ENCODE data around the gene ARHGEF7.

ARHGEF7 gene

DNA sequence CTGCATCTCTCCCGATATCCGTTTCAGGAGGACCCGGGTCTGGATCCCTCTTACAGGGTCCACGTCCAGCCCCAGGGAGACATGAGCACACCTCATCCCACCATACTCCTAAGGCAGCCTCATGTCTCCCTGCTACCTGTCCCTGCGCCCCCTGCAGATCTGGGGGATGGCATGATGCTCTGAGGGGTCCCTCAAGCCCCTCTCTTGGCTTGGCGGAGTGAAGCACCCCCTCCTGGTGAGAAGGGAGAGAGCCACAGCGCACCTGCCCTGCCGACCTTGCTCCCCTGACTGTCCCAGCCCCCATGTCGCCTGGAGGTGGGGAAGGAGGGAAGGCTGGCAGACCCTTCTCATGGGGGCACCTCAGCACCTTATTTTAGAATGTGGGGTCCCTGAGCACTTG is 21.5 kb upstream of the ARHGEF7 start:
- no peak overlapping the region for H3K4me2 ChIP-seq (ENCODE audit: low read depth, low read length, poor library complexity, severe bottlenecking)

DNA sequence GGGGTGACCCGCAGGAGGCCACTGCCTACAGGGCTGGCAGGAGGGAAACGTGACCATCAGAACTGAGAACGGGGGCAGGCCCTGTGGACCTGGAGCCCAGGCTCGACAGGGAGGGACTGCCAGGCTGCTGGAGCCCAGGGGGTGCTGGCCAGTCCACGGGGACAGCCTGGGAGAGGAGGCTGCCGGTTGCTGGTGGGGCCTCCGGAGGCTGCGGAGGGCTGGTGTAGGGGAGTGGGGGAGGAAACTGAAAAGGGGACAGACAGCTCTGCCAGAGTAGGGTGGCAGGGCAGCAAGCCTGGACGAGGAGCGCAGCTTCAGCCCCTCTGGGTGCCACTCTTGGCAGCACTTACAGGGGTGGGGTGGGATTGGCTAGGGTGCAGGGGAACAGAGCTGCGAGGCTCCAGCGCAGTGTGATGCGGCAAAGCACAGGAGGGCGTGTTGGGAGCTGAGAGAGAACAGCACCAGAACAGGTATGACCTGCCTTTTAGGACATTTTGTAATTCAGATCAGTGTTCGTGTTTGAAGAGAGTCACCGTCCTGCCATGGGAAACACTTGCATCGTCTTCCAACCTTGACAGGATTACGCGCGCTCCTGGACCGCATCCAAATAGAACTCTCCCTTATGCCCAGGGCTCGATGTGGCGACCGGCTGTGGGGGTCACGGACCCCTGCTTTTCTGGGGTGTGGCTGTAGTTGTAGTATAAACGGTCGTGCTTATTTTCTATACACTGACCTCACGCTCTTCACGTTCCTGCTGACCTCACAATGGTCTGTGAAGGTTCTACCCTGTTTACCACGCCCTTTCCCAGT is 19.9 kb upstream of the ARHGEF7 start:
- Histone ChIP-seq H3K27me3 (ENCODE audit: low read length) (no peaks in the 10 kb centered on the region), H3K9me2 (replicated peaks; ENCODE audit: insufficient read depth, low read length) (no peaks in the 10 kb centered on the region), H3K36me3 (ENCODE audit: low read length) (no peaks in the 10 kb centered on the region), H3K9me3 (ENCODE audit: insufficient read depth, low read length) (no peaks in the 10 kb centered on the region), H4K20me1 (ENCODE audit: low read depth, low read length) (no peaks in the 10 kb centered on the region), H2AFZ (ENCODE audit: low read depth, low read length, severe bottlenecking) (no peak overlapping the region), H3K9ac (ENCODE audit: low read length) (no peak overlapping the region), H3K4me3 (ENCODE audit: insufficient read depth, low read length, poor library complexity, severe bottlenecking) (no peak overlapping the region), H3K79me2 (ENCODE audit: insufficient read depth, low read length) (no peaks in the 10 kb centered on the region), H3F3A (ENCODE audit: insufficient read depth) (no peaks in the 10 kb centered on the region), H3K4me2 (ENCODE audit: low read depth, low read length, poor library complexity, severe bottlenecking) (no peak overlapping the region), H3K27ac (ENCODE audit: low read depth, low read length) (no peak overlapping the region)
- TF ChIP-seq, protein P1, sequence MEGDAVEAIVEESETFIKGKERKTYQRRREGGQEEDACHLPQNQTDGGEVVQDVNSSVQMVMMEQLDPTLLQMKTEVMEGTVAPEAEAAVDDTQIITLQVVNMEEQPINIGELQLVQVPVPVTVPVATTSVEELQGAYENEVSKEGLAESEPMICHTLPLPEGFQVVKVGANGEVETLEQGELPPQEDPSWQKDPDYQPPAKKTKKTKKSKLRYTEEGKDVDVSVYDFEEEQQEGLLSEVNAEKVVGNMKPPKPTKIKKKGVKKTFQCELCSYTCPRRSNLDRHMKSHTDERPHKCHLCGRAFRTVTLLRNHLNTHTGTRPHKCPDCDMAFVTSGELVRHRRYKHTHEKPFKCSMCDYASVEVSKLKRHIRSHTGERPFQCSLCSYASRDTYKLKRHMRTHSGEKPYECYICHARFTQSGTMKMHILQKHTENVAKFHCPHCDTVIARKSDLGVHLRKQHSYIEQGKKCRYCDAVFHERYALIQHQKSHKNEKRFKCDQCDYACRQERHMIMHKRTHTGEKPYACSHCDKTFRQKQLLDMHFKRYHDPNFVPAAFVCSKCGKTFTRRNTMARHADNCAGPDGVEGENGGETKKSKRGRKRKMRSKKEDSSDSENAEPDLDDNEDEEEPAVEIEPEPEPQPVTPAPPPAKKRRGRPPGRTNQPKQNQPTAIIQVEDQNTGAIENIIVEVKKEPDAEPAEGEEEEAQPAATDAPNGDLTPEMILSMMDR (IDR thresholded peaks at IDR 0.05; ENCODE audit: insufficient read depth, low read length, poor library complexity, severe bottlenecking) = no peak
- TF ChIP-seq EZH2phosphoT487 (conservative IDR thresholded peaks at IDR 0.05; ENCODE audit: low read length) = no peak

More for the DNA sequence above, 21.5 kb upstream of the ARHGEF7 start:
- Histone ChIP-seq H4K20me1 (ENCODE audit: low read depth, low read length) (no peaks in the 10 kb centered on the region), H3F3A (ENCODE audit: insufficient read depth) (no peaks in the 10 kb centered on the region), H3K9me2 (replicated peaks; ENCODE audit: insufficient read depth, low read length) (no peaks in the 10 kb centered on the region), H3K4me3 (ENCODE audit: insufficient read depth, low read length, poor library complexity, severe bottlenecking) (no peak overlapping the region), H3K27me3 (ENCODE audit: low read length) (no peaks in the 10 kb centered on the region), H3K27ac (ENCODE audit: low read depth, low read length) (no peak overlapping the region), H2AFZ (ENCODE audit: low read depth, low read length, severe bottlenecking) (no peak overlapping the region), H3K79me2 (ENCODE audit: insufficient read depth, low read length) (no peaks in the 10 kb centered on the region), H3K9ac (ENCODE audit: low read length) (no peak overlapping the region), H3K9me3 (ENCODE audit: insufficient read depth, low read length) (no peaks in the 10 kb centered on the region), H3K36me3 (ENCODE audit: low read length) (no peaks in the 10 kb centered on the region)
- no peak for TF ChIP-seq EZH2phosphoT487 (conservative IDR thresholded peaks at IDR 0.05; ENCODE audit: low read length)
- TF ChIP-seq, protein P1 (IDR thresholded peaks at IDR 0.05; ENCODE audit: insufficient read depth, low read length, poor library complexity, severe bottlenecking) = no peak

DNA sequence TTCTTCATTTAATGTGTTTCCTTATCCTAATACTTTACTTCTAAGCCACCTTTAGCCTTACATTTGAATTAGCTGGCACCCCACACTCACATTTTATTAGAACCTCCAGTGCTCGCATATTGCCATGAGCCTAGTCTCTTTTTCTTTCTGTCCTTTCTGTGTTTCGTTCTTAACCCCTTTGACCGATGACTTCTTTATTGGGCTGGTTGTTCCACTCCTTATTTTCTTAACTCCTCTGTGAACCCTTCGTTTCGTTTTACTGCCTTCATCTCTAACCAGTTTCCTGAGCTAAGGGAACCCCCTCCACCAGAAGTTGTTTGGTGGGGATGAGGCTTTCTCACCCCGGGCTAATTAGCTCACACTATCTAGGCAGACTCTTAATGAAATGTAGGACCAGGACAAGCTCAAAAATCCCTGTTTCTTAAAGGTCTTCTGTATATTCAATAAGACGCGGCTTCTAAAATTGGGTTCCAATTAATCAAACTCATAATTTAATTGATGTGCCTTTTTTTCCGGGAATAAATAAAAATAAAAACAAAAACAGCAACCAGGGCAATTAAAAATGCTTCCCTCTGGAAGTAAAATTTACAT is 19.1 kb upstream of the ARHGEF7 start:
- H3K4me2 ChIP-seq (ENCODE audit: low read depth, low read length, poor library complexity, severe bottlenecking) = no peak overlapping the region
- H4K20me1 ChIP-seq (ENCODE audit: low read depth, low read length) = no peaks in the 10 kb centered on the region
- no peaks in the 10 kb centered on the region for H3K27me3 ChIP-seq (ENCODE audit: low read length)
- no peak overlapping the region for H2AFZ ChIP-seq (ENCODE audit: low read depth, low read length, severe bottlenecking)
- TF ChIP-seq, protein P1 (IDR thresholded peaks at IDR 0.05; ENCODE audit: insufficient read depth, low read length, poor library complexity, severe bottlenecking) = no peak
- TF ChIP-seq EZH2phosphoT487 (conservative IDR thresholded peaks at IDR 0.05; ENCODE audit: low read length) = no peak
- no peak overlapping the region for H3K9ac ChIP-seq (ENCODE audit: low read length)
- no peaks in the 10 kb centered on the region for H3K9me2 ChIP-seq (replicated peaks; ENCODE audit: insufficient read depth, low read length)
- no peak overlapping the region for H3K27ac ChIP-seq (ENCODE audit: low read depth, low read length)
- no peaks in the 10 kb centered on the region for H3K36me3 ChIP-seq (ENCODE audit: low read length)
- no peak overlapping the region for H3K4me3 ChIP-seq (ENCODE audit: insufficient read depth, low read length, poor library complexity, severe bottlenecking)
- H3K79me2 ChIP-seq (ENCODE audit: insufficient read depth, low read length) = no peaks in the 10 kb centered on the region
- H3F3A ChIP-seq (ENCODE audit: insufficient read depth) = no peaks in the 10 kb centered on the region
- H3K9me3 ChIP-seq (ENCODE audit: insufficient read depth, low read length) = no peaks in the 10 kb centered on the region

Measured in SU-DHL-6 (cell line).